Ectodermal cell (in vitro differentiated cells): Measurements from ENCODE around the gene KAZALD1.

Source experiments
- H3K27ac ChIP-seq: 2 replicates; pipeline ENCODE4 v1.7.0; 2013; ENCODE audit warnings: mild to moderate bottlenecking, low read depth, low read length; ENCODE audit not compliant: insufficient read depth, poor library complexity, severe bottlenecking
- H3K27me3 ChIP-seq: 2 replicates; pipeline ENCODE4 v1.7.0; 2013; ENCODE audit warnings: mild to moderate bottlenecking, low read length; ENCODE audit not compliant: insufficient read depth, control insufficient read depth, poor library complexity, severe bottlenecking
- H3K36me3 ChIP-seq: one replicate; pipeline ENCODE4 v1.7.0; 2013; ENCODE audit warnings: low read length; ENCODE audit not compliant: control insufficient read depth, insufficient read depth
- H3K4me1 ChIP-seq: one replicate; pipeline ENCODE4 v1.7.0; 2013; ENCODE audit warnings: low read length; ENCODE audit not compliant: control insufficient read depth, insufficient read depth
- H3K4me3 ChIP-seq: 2 replicates; pipeline ENCODE4 v1.7.0; 2013; ENCODE audit warnings: low read depth, low read length, control low read depth; ENCODE audit not compliant: insufficient read depth
- H3K9me3 ChIP-seq: 2 replicates; pipeline ENCODE4 v1.7.0; 2013; ENCODE audit warnings: mild to moderate bottlenecking, low read length, moderate library complexity; ENCODE audit not compliant: control insufficient read depth
- WGBS, 2 experiments: methylation state at CpG; one replicate each; pipeline ENCODE4 v1.1.7; 2013; ENCODE audit warnings: missing lambda C conversion rate in 2 of 2; 5-methylcytosine and 5-hydroxymethylcytosine counted together

Gene KAZALD1

GRCh38 chr10:101067356-101068083, 5.7 kb downstream of the KAZALD1 start:
- H3K27me3 ChIP-seq = peaks cover 67% of the 10 kb centered on the region

GRCh38 chr10:101069441-101069840, 7.7 kb downstream of the KAZALD1 start:
- WGBS, 2 experiments = 90 to 91% methylated on average over 5 of the region's 5 CpGs
- Histone ChIP-seq H3K36me3 (no peaks in the 10 kb centered on the region), H3K4me3 (no peak overlapping the region), H3K27ac (no peak overlapping the region), H3K4me1 (peaks cover 10% of the 10 kb centered on the region), H3K27me3 (peaks cover 67% of the 10 kb centered on the region), H3K9me3 (no peaks in the 10 kb centered on the region)

More at GRCh38 chr10:101067356-101068083, 5.7 kb downstream of the KAZALD1 start:
- no peak overlapping the region for H3K27ac ChIP-seq
- no peaks in the 10 kb centered on the region for H3K36me3 ChIP-seq
- H3K4me1 ChIP-seq = peaks cover 22% of the 10 kb centered on the region
- WGBS, 2 experiments = 0 to 1% methylated on average over 43 of the region's 43 CpGs
- H3K4me3 ChIP-seq = peak overlapping the region; percentile 39
- H3K9me3 ChIP-seq = no peaks in the 10 kb centered on the region

GRCh38 chr10:101070098-101070497, 8.3 kb downstream of the KAZALD1 start:
- H3K36me3 ChIP-seq = no peaks in the 10 kb centered on the region
- H3K4me1 ChIP-seq = peaks cover 10% of the 10 kb centered on the region
- no peak overlapping the region for H3K27ac ChIP-seq
- H3K4me3 ChIP-seq = no peak overlapping the region
- peaks cover 63% of the 10 kb centered on the region for H3K27me3 ChIP-seq
- no peaks in the 10 kb centered on the region for H3K9me3 ChIP-seq
- 82 to 88% methylated on average over 3 of the region's 3 CpGs for WGBS, 2 experiments

- Histone ChIP-seq H3K27ac (no peak overlapping the region), H3K36me3 (no peaks in the 10 kb centered on the region), H3K4me1 (peaks cover 15% of the 10 kb centered on the region), H3K4me3 (no peak overlapping the region), H3K27me3 (peaks cover 59% of the 10 kb centered on the region), H3K9me3 (no peaks in the 10 kb centered on the region)
- WGBS, 2 experiments = 84 to 87% methylated on average over 5 to 6 of the region's 6 CpGs
Observed at GRCh38 chr10:101071267-101071884, 9.6 kb downstream of the KAZALD1 start.

DNA sequence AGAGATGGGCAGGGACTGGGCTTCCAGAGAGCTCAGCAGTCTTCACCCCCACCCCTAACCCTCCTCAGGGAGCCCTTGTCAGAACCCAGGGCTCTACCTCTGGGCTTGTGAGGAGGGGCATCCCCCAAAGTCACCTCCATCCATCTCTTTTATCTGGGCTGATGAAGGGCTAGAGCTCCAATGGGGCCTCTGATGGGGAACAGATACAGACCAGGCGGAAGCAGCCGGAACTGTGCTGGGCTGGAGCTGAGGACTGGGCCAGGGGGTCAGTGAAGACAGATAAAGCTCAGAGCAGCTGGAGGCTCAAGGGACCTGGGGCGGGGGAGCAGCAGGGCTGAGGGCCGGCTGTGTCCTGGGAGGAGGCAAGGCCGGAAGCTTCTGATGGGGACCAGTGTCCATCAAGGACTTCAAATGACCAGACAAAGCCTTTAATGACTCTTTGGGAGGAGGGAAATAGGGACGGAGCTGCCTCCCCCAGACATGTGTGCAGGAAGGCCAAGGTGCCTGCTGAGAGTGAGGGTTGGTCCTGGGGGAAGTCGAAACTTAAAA, 10.2 kb downstream of the KAZALD1 start:
- H3K9me3 ChIP-seq = no peaks in the 10 kb centered on the region
- peaks cover 11% of the 10 kb centered on the region for H3K4me1 ChIP-seq
- no peak overlapping the region for H3K4me3 ChIP-seq
- no peaks in the 10 kb centered on the region for H3K36me3 ChIP-seq
- H3K27ac ChIP-seq = no peak overlapping the region
- 60 to 66% methylated on average over 7 of the region's 7 CpGs for WGBS, 2 experiments
- peaks cover 56% of the 10 kb centered on the region for H3K27me3 ChIP-seq

GRCh38 chr10:101072923-101073322, 11.1 kb downstream of the KAZALD1 start:
- no peaks in the 10 kb centered on the region for H3K36me3 ChIP-seq
- WGBS, 2 experiments = 74 to 77% methylated on average over 9 of the region's 9 CpGs
- H3K27ac ChIP-seq = no peak overlapping the region
- H3K4me3 ChIP-seq = no peak overlapping the region
- H3K4me1 ChIP-seq = peaks cover 11% of the 10 kb centered on the region
- H3K9me3 ChIP-seq = no peaks in the 10 kb centered on the region
- peaks cover 46% of the 10 kb centered on the region for H3K27me3 ChIP-seq

DNA sequence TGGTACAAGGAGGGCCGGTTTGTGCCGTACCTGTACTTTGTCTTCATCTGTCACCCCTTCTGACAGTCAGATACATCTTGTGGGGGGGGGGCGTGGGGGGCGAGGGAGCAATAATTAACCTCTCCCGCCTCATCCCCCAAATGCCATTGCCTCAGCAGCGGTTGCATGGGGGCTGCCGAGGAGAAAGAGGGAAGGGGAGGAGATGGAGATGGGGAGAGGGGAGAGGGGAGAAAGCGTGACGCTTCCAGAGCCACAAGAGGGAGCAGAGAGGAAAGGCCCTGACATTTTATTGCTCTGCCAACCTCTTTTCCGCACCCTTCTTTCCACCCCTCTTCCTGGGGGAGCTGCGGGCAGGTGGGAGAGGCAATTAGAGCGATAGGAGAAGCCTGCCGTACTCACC, 11.8 kb downstream of the KAZALD1 start:
- H3K36me3 ChIP-seq = no peaks in the 10 kb centered on the region
- no peak overlapping the region for H3K27ac ChIP-seq
- H3K4me1 ChIP-seq = peaks cover 11% of the 10 kb centered on the region
- H3K4me3 ChIP-seq = no peak overlapping the region
- peaks cover 51% of the 10 kb centered on the region for H3K27me3 ChIP-seq
- H3K9me3 ChIP-seq = no peaks in the 10 kb centered on the region
- 9 to 13% methylated on average over 4 to 12 of the region's 13 CpGs for WGBS, 2 experiments

GRCh38 chr10:101075775-101076174, 14.0 kb downstream of the KAZALD1 start:
- Histone ChIP-seq H3K9me3 (no peaks in the 10 kb centered on the region), H3K27ac (no peak overlapping the region), H3K27me3 (peaks cover 65% of the 10 kb centered on the region), H3K36me3 (no peaks in the 10 kb centered on the region), H3K4me3 (no peak overlapping the region), H3K4me1 (peaks cover 11% of the 10 kb centered on the region)
- WGBS, 2 experiments = 7 to 13% methylated on average over 4 of the region's 4 CpGs

DNA sequence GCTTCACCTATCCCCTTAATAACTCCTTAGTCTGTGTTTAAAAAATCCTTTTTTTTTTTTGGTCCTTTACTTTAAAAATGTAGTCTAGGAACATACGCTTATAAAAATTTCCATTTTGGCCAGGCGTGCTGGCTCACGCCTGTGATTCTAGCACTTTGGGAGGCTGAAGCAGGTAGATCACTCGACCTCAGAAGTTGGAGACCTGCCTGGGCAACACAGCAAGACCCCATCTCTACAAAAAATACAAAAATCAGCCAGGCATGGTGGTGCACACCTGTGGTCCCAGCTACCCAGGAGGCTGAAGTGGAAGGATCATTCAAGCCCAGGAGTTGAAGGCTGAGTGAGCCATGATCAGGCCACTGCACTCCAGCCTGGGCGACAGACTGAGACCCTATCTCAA, 14.8 kb downstream of the KAZALD1 start:
- WGBS, 2 experiments = 84 to 90% methylated on average over 5 of the region's 5 CpGs
- peaks cover 70% of the 10 kb centered on the region for H3K27me3 ChIP-seq
- H3K4me3 ChIP-seq = no peak overlapping the region
- H3K9me3 ChIP-seq = no peaks in the 10 kb centered on the region
- H3K36me3 ChIP-seq = no peaks in the 10 kb centered on the region
- peaks cover 11% of the 10 kb centered on the region for H3K4me1 ChIP-seq
- no peak overlapping the region for H3K27ac ChIP-seq

GRCh38 chr10:101079874-101080273, 18.1 kb downstream of the KAZALD1 start:
- WGBS, 2 experiments = 79 to 82% methylated on average over 1 of the region's 1 CpG
- H3K4me1 ChIP-seq = peaks cover 11% of the 10 kb centered on the region
- no peaks in the 10 kb centered on the region for H3K9me3 ChIP-seq
- no peak overlapping the region for H3K27ac ChIP-seq
- no peak overlapping the region for H3K4me3 ChIP-seq
- H3K27me3 ChIP-seq = peaks cover 69% of the 10 kb centered on the region
- no peaks in the 10 kb centered on the region for H3K36me3 ChIP-seq
